GM23338 (cell line): ENCODE results near the gene NFIA. TPM values are rescaled to one million over a fixed set of nuclear protein-coding genes. Genes with fewer than 3 reads are reported as not detected.

Source experiments
- ATAC-seq: fragments of 200-7000 bp; cut with Tn5 transposase; 3 replicates; pipeline ENCODE4 v1.9.1; 2020
- DNase-seq: peaks from one replicate; pipeline ENCODE4 v3.0.0-alpha.2; 2015; ENCODE audit warnings: low spot score
- H2AFZ ChIP-seq: fragments of 200-600 bp; sonication (generic); 2 replicates; pipeline ENCODE4 v1.8.0; 2016; ENCODE audit warnings: antibody characterized with exemption, mild to moderate bottlenecking, moderate library complexity
- H3F3A ChIP-seq: fragments of 200-600 bp; sonication (generic); replicated peaks from 2 replicates; pipeline ENCODE4 v1.8.0; 2017; ENCODE audit warnings: antibody characterized with exemption, mixed run types, low read depth
- H3K27ac ChIP-seq: fragments of 200-600 bp; sonication (generic); 2 replicates; pipeline ENCODE4 v1.6.1; 2016; ENCODE audit warnings: low read depth
- H3K27me3 ChIP-seq: fragments of 200-600 bp; sonication (generic); 2 replicates; pipeline ENCODE4 v1.8.0; 2016; ENCODE audit warnings: mild to moderate bottlenecking, mixed run types, moderate library complexity; ENCODE audit not compliant: insufficient read depth
- H3K36me3 ChIP-seq: fragments of 200-600 bp; sonication (generic); 2 replicates; pipeline ENCODE4 v1.8.0; 2016; ENCODE audit warnings: mild to moderate bottlenecking; ENCODE audit not compliant: insufficient read depth
- H3K4me1 ChIP-seq: fragments of 200-600 bp; sonication (generic); 2 replicates; pipeline ENCODE4 v1.8.0; 2016; ENCODE audit warnings: mild to moderate bottlenecking, moderate library complexity; ENCODE audit not compliant: insufficient read depth
- H3K4me2 ChIP-seq: fragments of 200-600 bp; sonication (generic); 2 replicates; pipeline ENCODE4 v1.7.1; 2017; ENCODE audit warnings: mixed run types
- H3K4me3 ChIP-seq: fragments of 200-600 bp; sonication (generic); 2 replicates; pipeline ENCODE4 v1.6.1; 2016; ENCODE audit warnings: mixed run types
- H3K79me2 ChIP-seq: fragments of 200-600 bp; sonication (generic); replicated peaks from 2 replicates; pipeline ENCODE4 v1.8.0; 2017; ENCODE audit warnings: mild to moderate bottlenecking; ENCODE audit not compliant: insufficient read depth
- H3K9me2 ChIP-seq: fragments of 200-600 bp; sonication (generic); 2 replicates; pipeline ENCODE4 v1.8.0; 2017; ENCODE audit not compliant: insufficient read depth
- H4K20me1 ChIP-seq: fragments of 200-600 bp; sonication (generic); replicated peaks from 2 replicates; pipeline ENCODE4 v1.8.0; 2017; ENCODE audit warnings: mild to moderate bottlenecking; ENCODE audit not compliant: insufficient read depth
- H3K27ac Mint-ChIP-seq: 2 replicates; pipeline ENCODE4 v1.8.0; 2020; ENCODE audit warnings: inconsistent platforms, mild to moderate bottlenecking, moderate library complexity, mixed read lengths
- H3K27me3 Mint-ChIP-seq: 3 replicates; pipeline ENCODE4 v1.8.0; 2022; ENCODE audit warnings: low read depth, mild to moderate bottlenecking, moderate library complexity, mixed read lengths, inconsistent platforms; ENCODE audit not compliant: insufficient read depth, poor library complexity
- H3K36me3 Mint-ChIP-seq: 3 replicates; pipeline ENCODE4 v1.8.0; 2021; ENCODE audit warnings: low read depth, mild to moderate bottlenecking, inconsistent platforms, moderate library complexity, mixed read lengths
- H3K4me1 Mint-ChIP-seq: 3 replicates; pipeline ENCODE4 v1.8.0; 2020; ENCODE audit warnings: mild to moderate bottlenecking, inconsistent platforms, mixed read lengths
- H3K4me3 Mint-ChIP-seq: 3 replicates; pipeline ENCODE4 v1.8.0; 2021; ENCODE audit warnings: moderate library complexity, mild to moderate bottlenecking, inconsistent platforms, mixed read lengths
- H3K9me3 Mint-ChIP-seq: 3 replicates; pipeline ENCODE4 v1.8.0; 2020; ENCODE audit warnings: moderate library complexity, mild to moderate bottlenecking, inconsistent platforms, mixed read lengths
- EZH2phosphoT487 ChIP-seq: fragments of 200-600 bp; sonication (generic); IDR thresholded peaks from one replicate; pipeline ENCODE4 v1.8.1; 2018; ENCODE audit warnings: antibody characterized with exemption; ENCODE audit not compliant: unreplicated experiment
- STAT1 ChIP-seq: IDR thresholded peaks from one replicate; pipeline ENCODE4 v1.6.1; 2016; ENCODE audit warnings: antibody characterized with exemption; ENCODE audit not compliant: unreplicated experiment
- ZNF114 ChIP-seq: fragments of 250-450 bp; sonication (Bioruptor Pico); IDR thresholded peaks from 2 replicates; pipeline ENCODE4 v1.5.0; 2020; ENCODE audit warnings: mild to moderate bottlenecking, moderate library complexity
- polyA plus RNA-seq: library from polyadenylated mRNA; unstranded; fragments of >200 nt; fragmentation: Nextera tagmentation; extraction: Ambion mirVana; gene quantifications from 2 replicates; pipeline ENCODE4 v1.2.1, GENCODE V29; 2016
- total RNA-seq: library from RNA; depleted of rRNA; stranded (reverse); fragments of >200 nt; shearing (Covaris generic); gene quantifications from 2 replicates; pipeline ENCODE4 v1.2.3, GENCODE V29; 2014
- TF ChIP-seq, protein P1 (sequence below), 2 experiments: fragments of 200-600 bp in 1 of 2; sonication (generic) in 1 of 2; conservative IDR thresholded peaks; 2 replicates each; pipeline versions ENCODE4 v1.5.1 to v1.6.1; 2016 to 2017; ENCODE audit warnings: antibody characterized with exemption in 2 of 2, low read depth in 2 of 2, mild to moderate bottlenecking in 2 of 2, moderate library complexity in 1 of 2
- TF ChIP-seq, protein P2 (sequence below): IDR thresholded peaks from 2 replicates; pipeline ENCODE4 v1.6.1; 2016; ENCODE audit warnings: antibody characterized with exemption
- TF ChIP-seq, protein P3 (sequence below): fragments of 250-450 bp; sonication (Bioruptor Pico); IDR thresholded peaks from 2 replicates; pipeline ENCODE4 v1.5.0; 2020; ENCODE audit warnings: mild to moderate bottlenecking, moderate library complexity

The NFIA gene
- total and polyA plus RNA-seq, 2 experiments from 2014 or later: 0.97 to 2.3 TPM

DNA sequence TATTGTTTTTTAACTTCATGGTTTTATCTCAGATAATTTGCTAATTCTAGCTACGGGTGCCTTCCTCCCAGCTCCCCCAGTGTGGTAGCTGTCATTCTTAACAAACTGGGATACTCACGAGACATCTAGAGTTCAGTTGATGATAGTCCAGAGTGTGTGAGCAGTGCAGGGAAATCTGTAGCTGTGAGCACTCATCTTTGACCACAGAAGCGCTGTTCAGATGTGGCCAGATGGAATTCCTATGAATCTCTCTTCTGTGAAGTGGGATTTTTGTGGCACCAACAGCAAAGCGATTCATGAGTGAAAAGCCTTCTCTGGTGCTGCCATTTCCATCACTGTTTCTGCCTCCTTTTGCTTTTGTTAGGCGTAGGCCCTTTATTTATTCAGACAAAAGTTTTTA lies 125.1 kb downstream of the NFIA start:
- no peaks in the 10 kb centered on the region for H3K36me3 Mint-ChIP-seq
- no peaks in the 10 kb centered on the region; the same call in 2 of the 3 replicates for H3K9me3 Mint-ChIP-seq
- H3K27me3 Mint-ChIP-seq: no peaks in the 10 kb centered on the region
- DNase-seq (no peak), ATAC-seq (no peak)
- H3K9me2 ChIP-seq: no peaks in the 10 kb centered on the region
- H3K4me2 ChIP-seq: no peak overlapping the region
- H3K27me3 ChIP-seq: no peaks in the 10 kb centered on the region
- no peaks in the 10 kb centered on the region for H4K20me1 ChIP-seq
- TF ChIP-seq ZNF114 (CRISPR knock-in tag) (no peak), EZH2phosphoT487 (no peak), STAT1 (no peak)
- TF ChIP-seq, protein P1, sequence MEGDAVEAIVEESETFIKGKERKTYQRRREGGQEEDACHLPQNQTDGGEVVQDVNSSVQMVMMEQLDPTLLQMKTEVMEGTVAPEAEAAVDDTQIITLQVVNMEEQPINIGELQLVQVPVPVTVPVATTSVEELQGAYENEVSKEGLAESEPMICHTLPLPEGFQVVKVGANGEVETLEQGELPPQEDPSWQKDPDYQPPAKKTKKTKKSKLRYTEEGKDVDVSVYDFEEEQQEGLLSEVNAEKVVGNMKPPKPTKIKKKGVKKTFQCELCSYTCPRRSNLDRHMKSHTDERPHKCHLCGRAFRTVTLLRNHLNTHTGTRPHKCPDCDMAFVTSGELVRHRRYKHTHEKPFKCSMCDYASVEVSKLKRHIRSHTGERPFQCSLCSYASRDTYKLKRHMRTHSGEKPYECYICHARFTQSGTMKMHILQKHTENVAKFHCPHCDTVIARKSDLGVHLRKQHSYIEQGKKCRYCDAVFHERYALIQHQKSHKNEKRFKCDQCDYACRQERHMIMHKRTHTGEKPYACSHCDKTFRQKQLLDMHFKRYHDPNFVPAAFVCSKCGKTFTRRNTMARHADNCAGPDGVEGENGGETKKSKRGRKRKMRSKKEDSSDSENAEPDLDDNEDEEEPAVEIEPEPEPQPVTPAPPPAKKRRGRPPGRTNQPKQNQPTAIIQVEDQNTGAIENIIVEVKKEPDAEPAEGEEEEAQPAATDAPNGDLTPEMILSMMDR (conservative IDR thresholded peaks at IDR 0.05; ENCODE audit: low read depth in 2 of 2): no peak
- H2AFZ ChIP-seq: no peak overlapping the region
- H3K27ac Mint-ChIP-seq: no peak overlapping the region
- no peaks in the 10 kb centered on the region for H3K79me2 ChIP-seq
- H3K4me3 ChIP-seq: no peak overlapping the region
- 0 out of 2 replicates have a peak, but pooled peaks cover 7% of the 10 kb centered on the region for H3K4me1 ChIP-seq
- no peak overlapping the region for H3K4me3 Mint-ChIP-seq
- no peaks in the 10 kb centered on the region for H3F3A ChIP-seq
- H3K36me3 ChIP-seq: no peaks in the 10 kb centered on the region
- H3K27ac ChIP-seq: no peak overlapping the region
- peaks cover 5% of the 10 kb centered on the region; the same call in 2 of the 3 replicates for H3K4me1 Mint-ChIP-seq

DNA sequence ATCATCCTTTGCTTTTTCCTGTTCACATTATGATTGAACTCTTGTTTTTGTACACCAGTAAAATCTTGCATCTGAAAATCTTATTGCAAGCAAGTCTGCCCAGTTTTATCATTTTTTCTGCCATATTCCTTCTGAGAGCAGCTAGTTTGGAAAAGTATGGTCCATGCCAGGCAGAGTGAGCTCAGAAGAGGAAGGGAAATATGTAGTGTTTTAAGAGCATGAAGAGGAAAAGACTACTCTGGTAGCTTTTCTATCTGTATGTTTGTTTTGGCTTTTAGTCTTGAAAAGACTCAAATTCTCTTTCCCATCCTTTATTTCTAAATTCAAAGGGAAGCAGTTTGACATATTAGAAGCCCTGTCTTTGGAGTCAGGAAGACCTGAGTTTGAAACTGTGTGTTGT lies 125.8 kb downstream of the NFIA start:
- peaks cover 5% of the 10 kb centered on the region; the same call in 2 of the 3 replicates for H3K4me1 Mint-ChIP-seq
- Histone ChIP-seq H3K36me3 (no peaks in the 10 kb centered on the region), H3K9me2 (no peaks in the 10 kb centered on the region), H3K27me3 (no peaks in the 10 kb centered on the region), H3K4me3 (no peak overlapping the region), H3K27ac (no peak overlapping the region), H3F3A (no peaks in the 10 kb centered on the region), H2AFZ (no peak overlapping the region), H4K20me1 (no peaks in the 10 kb centered on the region), H3K4me1 (0 out of 2 replicates have a peak, but pooled peaks cover 7% of the 10 kb centered on the region), H3K79me2 (no peaks in the 10 kb centered on the region), H3K4me2 (no peak overlapping the region)
- no peak for ATAC-seq
- H3K27ac Mint-ChIP-seq: no peak overlapping the region
- H3K4me3 Mint-ChIP-seq: no peak overlapping the region
- no peak for DNase-seq
- H3K27me3 Mint-ChIP-seq: no peaks in the 10 kb centered on the region
- H3K36me3 Mint-ChIP-seq: no peaks in the 10 kb centered on the region
- no peaks in the 10 kb centered on the region; the same call in 2 of the 3 replicates for H3K9me3 Mint-ChIP-seq
- TF ChIP-seq, protein P2, sequence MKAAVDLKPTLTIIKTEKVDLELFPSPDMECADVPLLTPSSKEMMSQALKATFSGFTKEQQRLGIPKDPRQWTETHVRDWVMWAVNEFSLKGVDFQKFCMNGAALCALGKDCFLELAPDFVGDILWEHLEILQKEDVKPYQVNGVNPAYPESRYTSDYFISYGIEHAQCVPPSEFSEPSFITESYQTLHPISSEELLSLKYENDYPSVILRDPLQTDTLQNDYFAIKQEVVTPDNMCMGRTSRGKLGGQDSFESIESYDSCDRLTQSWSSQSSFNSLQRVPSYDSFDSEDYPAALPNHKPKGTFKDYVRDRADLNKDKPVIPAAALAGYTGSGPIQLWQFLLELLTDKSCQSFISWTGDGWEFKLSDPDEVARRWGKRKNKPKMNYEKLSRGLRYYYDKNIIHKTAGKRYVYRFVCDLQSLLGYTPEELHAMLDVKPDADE: no peak
- TF ChIP-seq, protein P1 (conservative IDR thresholded peaks at IDR 0.05; ENCODE audit: low read depth in 2 of 2): no peak
- TF ChIP-seq, protein P3, sequence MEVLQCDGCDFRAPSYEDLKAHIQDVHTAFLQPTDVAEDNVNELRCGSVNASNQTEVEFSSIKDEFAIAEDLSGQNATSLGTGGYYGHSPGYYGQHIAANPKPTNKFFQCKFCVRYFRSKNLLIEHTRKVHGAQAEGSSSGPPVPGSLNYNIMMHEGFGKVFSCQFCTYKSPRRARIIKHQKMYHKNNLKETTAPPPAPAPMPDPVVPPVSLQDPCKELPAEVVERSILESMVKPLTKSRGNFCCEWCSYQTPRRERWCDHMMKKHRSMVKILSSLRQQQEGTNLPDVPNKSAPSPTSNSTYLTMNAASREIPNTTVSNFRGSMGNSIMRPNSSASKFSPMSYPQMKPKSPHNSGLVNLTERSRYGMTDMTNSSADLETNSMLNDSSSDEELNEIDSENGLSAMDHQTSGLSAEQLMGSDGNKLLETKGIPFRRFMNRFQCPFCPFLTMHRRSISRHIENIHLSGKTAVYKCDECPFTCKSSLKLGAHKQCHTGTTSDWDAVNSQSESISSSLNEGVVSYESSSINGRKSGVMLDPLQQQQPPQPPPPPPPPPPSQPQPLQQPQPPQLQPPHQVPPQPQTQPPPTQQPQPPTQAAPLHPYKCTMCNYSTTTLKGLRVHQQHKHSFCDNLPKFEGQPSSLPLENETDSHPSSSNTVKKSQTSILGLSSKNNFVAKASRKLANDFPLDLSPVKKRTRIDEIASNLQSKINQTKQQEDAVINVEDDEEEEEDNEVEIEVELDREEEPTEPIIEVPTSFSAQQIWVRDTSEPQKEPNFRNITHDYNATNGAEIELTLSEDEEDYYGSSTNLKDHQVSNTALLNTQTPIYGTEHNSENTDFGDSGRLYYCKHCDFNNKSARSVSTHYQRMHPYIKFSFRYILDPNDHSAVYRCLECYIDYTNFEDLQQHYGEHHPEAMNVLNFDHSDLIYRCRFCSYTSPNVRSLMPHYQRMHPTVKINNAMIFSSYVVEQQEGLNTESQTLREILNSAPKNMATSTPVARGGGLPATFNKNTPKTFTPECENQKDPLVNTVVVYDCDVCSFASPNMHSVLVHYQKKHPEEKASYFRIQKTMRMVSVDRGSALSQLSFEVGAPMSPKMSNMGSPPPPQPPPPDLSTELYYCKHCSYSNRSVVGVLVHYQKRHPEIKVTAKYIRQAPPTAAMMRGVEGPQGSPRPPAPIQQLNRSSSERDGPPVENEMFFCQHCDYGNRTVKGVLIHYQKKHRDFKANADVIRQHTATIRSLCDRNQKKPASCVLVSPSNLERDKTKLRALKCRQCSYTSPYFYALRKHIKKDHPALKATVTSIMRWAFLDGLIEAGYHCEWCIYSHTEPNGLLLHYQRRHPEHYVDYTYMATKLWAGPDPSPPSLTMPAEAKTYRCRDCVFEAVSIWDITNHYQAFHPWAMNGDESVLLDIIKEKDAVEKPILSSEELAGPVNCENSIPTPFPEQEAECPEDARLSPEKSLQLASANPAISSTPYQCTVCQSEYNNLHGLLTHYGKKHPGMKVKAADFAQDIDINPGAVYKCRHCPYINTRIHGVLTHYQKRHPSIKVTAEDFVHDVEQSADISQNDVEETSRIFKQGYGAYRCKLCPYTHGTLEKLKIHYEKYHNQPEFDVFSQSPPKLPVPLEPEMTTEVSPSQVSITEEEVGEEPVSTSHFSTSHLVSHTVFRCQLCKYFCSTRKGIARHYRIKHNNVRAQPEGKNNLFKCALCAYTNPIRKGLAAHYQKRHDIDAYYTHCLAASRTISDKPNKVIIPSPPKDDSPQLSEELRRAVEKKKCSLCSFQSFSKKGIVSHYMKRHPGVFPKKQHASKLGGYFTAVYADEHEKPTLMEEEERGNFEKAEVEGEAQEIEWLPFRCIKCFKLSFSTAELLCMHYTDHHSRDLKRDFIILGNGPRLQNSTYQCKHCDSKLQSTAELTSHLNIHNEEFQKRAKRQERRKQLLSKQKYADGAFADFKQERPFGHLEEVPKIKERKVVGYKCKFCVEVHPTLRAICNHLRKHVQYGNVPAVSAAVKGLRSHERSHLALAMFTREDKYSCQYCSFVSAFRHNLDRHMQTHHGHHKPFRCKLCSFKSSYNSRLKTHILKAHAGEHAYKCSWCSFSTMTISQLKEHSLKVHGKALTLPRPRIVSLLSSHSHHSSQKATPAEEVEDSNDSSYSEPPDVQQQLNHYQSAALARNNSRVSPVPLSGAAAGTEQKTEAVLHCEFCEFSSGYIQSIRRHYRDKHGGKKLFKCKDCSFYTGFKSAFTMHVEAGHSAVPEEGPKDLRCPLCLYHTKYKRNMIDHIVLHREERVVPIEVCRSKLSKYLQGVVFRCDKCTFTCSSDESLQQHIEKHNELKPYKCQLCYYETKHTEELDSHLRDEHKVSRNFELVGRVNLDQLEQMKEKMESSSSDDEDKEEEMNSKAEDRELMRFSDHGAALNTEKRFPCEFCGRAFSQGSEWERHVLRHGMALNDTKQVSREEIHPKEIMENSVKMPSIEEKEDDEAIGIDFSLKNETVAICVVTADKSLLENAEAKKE (CRISPR knock-in tag): no peak
